OCI-LY1 (cell line): ENCODE data around the gene GRK5.

Experiments used
- H2AFZ ChIP-seq: fragments of 200-600 bp; sonication (generic), shearing (Covaris generic); 2 replicates; pipeline ENCODE4 v1.6.0; 2014; ENCODE audit warnings: antibody characterized with exemption, mild to moderate bottlenecking, low read length
- H3F3A ChIP-seq: fragments of 200-600 bp; sonication (generic), shearing (Covaris generic); 2 replicates; pipeline ENCODE4 v1.6.0; 2014; ENCODE audit warnings: mild to moderate bottlenecking, antibody characterized with exemption, low read length, moderate library complexity; ENCODE audit not compliant: insufficient read depth
- H3K27ac ChIP-seq: fragments of 200-600 bp; sonication (generic); 2 replicates; pipeline ENCODE4 v1.5.1; 2014; ENCODE audit warnings: low read length, mixed run types, mild to moderate bottlenecking, low read depth; ENCODE audit not compliant: poor library complexity, severe bottlenecking
- H3K27me3 ChIP-seq: fragments of 200-600 bp; sonication (generic); 2 replicates; pipeline ENCODE4 v1.6.0; 2014; ENCODE audit warnings: antibody characterized with exemption, mild to moderate bottlenecking, low read length, moderate library complexity; ENCODE audit not compliant: insufficient read depth
- H3K36me3 ChIP-seq: fragments of 200-600 bp; sonication (generic); 2 replicates; pipeline ENCODE4 v1.6.1; 2014; ENCODE audit warnings: mild to moderate bottlenecking, antibody characterized with exemption, low read length, moderate library complexity, mixed read lengths; ENCODE audit not compliant: insufficient read depth
- H3K4me1 ChIP-seq: fragments of 200-600 bp; sonication (generic); 2 replicates; pipeline ENCODE4 v1.5.1; 2014; ENCODE audit warnings: mild to moderate bottlenecking, low read length, moderate library complexity; ENCODE audit not compliant: insufficient read depth, severe bottlenecking
- H3K4me2 ChIP-seq: fragments of 200-600 bp; sonication (generic), shearing (Covaris generic); 2 replicates; pipeline ENCODE4 v1.6.1; 2014; ENCODE audit warnings: low read length
- H3K4me3 ChIP-seq: fragments of 200-600 bp; sonication (generic); 2 replicates; pipeline ENCODE4 v1.5.1; 2014; ENCODE audit warnings: low read length, low read depth, mild to moderate bottlenecking, mixed read lengths; ENCODE audit not compliant: poor library complexity, severe bottlenecking
- H3K79me2 ChIP-seq: fragments of 200-600 bp; shearing (Covaris generic); 2 replicates; pipeline ENCODE4 v1.6.1; 2016; ENCODE audit warnings: mixed run types, low read length, mixed read lengths; ENCODE audit not compliant: insufficient read depth
- H3K9ac ChIP-seq: fragments of 200-600 bp; sonication (generic), shearing (Covaris generic); 2 replicates; pipeline ENCODE4 v1.6.1; 2014; ENCODE audit warnings: mild to moderate bottlenecking, low read length, mixed read lengths
- H3K9me2 ChIP-seq: fragments of 200-600 bp; sonication (generic), shearing (Covaris generic); 2 replicates; pipeline ENCODE4 v1.6.1; 2014; ENCODE audit warnings: low read depth, mild to moderate bottlenecking, low read length, mixed read lengths
- H3K9me3 ChIP-seq: fragments of 200-600 bp; shearing (Covaris generic); 2 replicates; pipeline ENCODE4 v1.6.1; 2014; ENCODE audit warnings: low read length, mixed read lengths
- H4K20me1 ChIP-seq: fragments of 200-600 bp; sonication (generic), shearing (Covaris generic); 2 replicates; pipeline ENCODE4 v1.6.0; 2016; ENCODE audit warnings: mild to moderate bottlenecking, low read length; ENCODE audit not compliant: insufficient read depth
- EZH2 ChIP-seq: fragments of 200-600 bp; sonication (generic), shearing (Covaris generic); IDR thresholded peaks from 2 replicates; pipeline ENCODE4 v1.8.0; 2017; ENCODE audit warnings: borderline replicate concordance, mixed run types, mild to moderate bottlenecking, antibody characterized with exemption, low read length, moderate library complexity, mixed read lengths
- TF ChIP-seq, protein P1 (sequence below): fragments of 200-600 bp; sonication (generic), shearing (Covaris generic); IDR thresholded peaks from 2 replicates; pipeline ENCODE4 v1.5.1; 2017; ENCODE audit warnings: mild to moderate bottlenecking, antibody characterized with exemption, low read length, moderate library complexity, mixed read lengths

The GRK5 gene

DNA sequence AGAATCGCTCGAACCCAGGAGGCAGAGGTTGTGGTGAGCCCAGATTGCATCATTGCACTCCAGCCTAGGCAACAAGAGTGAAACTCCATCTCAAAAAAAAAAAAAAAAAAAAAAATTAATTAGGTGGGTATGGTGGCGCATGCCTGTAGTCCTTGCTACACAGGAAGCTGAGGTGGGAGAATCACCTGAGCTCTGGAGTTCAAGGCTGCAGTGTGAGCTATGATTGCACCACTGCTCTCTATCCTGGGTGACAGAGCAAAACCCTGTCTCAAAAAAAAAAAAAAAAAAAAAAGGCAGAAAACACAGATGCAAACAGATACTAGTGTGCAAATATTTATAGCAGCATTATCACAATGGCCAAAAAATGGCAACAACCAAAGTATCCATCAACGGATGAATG, 200.7 kb downstream of the GRK5 start:
- no peaks in the 10 kb centered on the region for H3K9me2 ChIP-seq
- H3K79me2 ChIP-seq: no peaks in the 10 kb centered on the region
- H3K27me3 ChIP-seq: no peaks in the 10 kb centered on the region
- H3K9me3 ChIP-seq: no peaks in the 10 kb centered on the region
- H3F3A ChIP-seq: no peaks in the 10 kb centered on the region
- TF ChIP-seq, protein P1, sequence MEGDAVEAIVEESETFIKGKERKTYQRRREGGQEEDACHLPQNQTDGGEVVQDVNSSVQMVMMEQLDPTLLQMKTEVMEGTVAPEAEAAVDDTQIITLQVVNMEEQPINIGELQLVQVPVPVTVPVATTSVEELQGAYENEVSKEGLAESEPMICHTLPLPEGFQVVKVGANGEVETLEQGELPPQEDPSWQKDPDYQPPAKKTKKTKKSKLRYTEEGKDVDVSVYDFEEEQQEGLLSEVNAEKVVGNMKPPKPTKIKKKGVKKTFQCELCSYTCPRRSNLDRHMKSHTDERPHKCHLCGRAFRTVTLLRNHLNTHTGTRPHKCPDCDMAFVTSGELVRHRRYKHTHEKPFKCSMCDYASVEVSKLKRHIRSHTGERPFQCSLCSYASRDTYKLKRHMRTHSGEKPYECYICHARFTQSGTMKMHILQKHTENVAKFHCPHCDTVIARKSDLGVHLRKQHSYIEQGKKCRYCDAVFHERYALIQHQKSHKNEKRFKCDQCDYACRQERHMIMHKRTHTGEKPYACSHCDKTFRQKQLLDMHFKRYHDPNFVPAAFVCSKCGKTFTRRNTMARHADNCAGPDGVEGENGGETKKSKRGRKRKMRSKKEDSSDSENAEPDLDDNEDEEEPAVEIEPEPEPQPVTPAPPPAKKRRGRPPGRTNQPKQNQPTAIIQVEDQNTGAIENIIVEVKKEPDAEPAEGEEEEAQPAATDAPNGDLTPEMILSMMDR: no peak
- TF ChIP-seq EZH2: no peak
- H3K4me3 ChIP-seq: no peak overlapping the region
- H3K4me1 ChIP-seq: no peaks in the 10 kb centered on the region
- no peak overlapping the region for H3K27ac ChIP-seq
- no peak overlapping the region for H3K9ac ChIP-seq
- H4K20me1 ChIP-seq: no peaks in the 10 kb centered on the region
- no peaks in the 10 kb centered on the region for H3K36me3 ChIP-seq
- H2AFZ ChIP-seq: no peak overlapping the region
- no peak overlapping the region for H3K4me2 ChIP-seq

DNA sequence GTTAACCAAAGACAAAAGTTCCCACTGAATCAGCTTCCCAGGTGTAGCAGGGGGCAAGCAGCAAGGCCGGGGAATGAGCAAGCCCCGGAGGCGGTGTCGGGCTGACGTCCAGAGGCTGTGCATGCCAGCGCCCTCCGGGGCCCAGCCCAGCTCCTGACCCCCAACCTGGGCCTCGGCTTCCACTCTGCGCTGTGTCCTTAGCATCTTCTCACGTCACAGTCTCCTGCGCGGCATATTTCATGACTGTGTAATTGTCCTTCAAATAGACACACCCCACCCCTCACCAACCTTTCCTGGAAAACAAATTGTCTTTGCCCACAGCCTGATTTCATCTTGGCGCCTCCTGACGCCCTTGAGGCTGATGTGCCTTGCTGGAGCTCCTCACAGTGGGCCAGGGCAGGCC, 201.6 kb downstream of the GRK5 start:
- H3K9ac ChIP-seq: no peak overlapping the region
- no peak overlapping the region for H3K27ac ChIP-seq
- H3F3A ChIP-seq: no peaks in the 10 kb centered on the region
- H4K20me1 ChIP-seq: no peaks in the 10 kb centered on the region
- H3K27me3 ChIP-seq: no peaks in the 10 kb centered on the region
- no peak overlapping the region for H3K4me3 ChIP-seq
- H3K9me2 ChIP-seq: no peaks in the 10 kb centered on the region
- H3K4me2 ChIP-seq: no peak overlapping the region
- H3K9me3 ChIP-seq: no peaks in the 10 kb centered on the region
- H2AFZ ChIP-seq: no peak overlapping the region
- no peaks in the 10 kb centered on the region for H3K4me1 ChIP-seq
- H3K79me2 ChIP-seq: no peaks in the 10 kb centered on the region
- no peaks in the 10 kb centered on the region for H3K36me3 ChIP-seq
- no peak for TF ChIP-seq EZH2
- TF ChIP-seq, protein P1: no peak

DNA sequence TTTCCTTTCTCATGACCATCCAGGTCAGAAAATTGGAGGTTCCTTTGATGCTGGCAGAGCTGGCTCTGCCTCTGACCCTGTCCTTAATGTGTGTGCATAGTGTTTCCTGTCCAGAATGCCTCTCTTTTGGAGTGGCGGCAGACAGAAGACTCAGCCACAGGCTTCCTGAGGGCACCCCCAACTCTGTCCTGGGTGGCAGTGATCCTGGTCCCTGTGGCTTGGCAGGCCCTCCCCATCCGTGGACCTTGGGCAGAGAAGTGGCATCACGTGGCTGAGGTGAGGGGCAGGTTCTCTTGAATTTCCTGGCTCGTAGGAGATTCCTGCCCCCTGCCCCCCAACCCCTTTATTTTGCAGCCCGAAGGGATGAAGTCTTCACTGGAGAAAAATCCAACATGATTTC, 202.0 kb downstream of the GRK5 start:
- no peaks in the 10 kb centered on the region for H3K36me3 ChIP-seq
- no peaks in the 10 kb centered on the region for H3K9me3 ChIP-seq
- H3K9ac ChIP-seq: no peak overlapping the region
- H3K27me3 ChIP-seq: no peaks in the 10 kb centered on the region
- H3K4me2 ChIP-seq: no peak overlapping the region
- no peak overlapping the region for H3K4me3 ChIP-seq
- H4K20me1 ChIP-seq: no peaks in the 10 kb centered on the region
- no peaks in the 10 kb centered on the region for H3F3A ChIP-seq
- H3K9me2 ChIP-seq: no peaks in the 10 kb centered on the region
- H2AFZ ChIP-seq: no peak overlapping the region
- H3K4me1 ChIP-seq: no peaks in the 10 kb centered on the region
- no peak overlapping the region for H3K27ac ChIP-seq
- TF ChIP-seq, protein P1: no peak
- TF ChIP-seq EZH2: no peak
- no peaks in the 10 kb centered on the region for H3K79me2 ChIP-seq
